GM18526 (cell line): ENCODE measurements around the gene CTSH.

Source experiments
- POLR2A ChIP-seq: IDR thresholded peaks from 3 replicates; pipeline ENCODE4 v1.6.1; 2011; ENCODE audit not compliant: insufficient read length; ENCODE audit errors: extremely low read depth

CTSH gene

GRCh38 chr15:78923015-78923414 is 21.8 kb downstream of the CTSH start:
- no peak for TF ChIP-seq POLR2A

GRCh38 chr15:78922527-78922926 is 22.3 kb downstream of the CTSH start:
- peak; percentile 25 for TF ChIP-seq POLR2A

- TF ChIP-seq POLR2A, result no peak
These were observed 22.9 kb downstream of the CTSH start for GRCh38 chr15:78921940-78922339.

GRCh38 chr15:78921517-78921916 is 23.3 kb downstream of the CTSH start:
- TF ChIP-seq POLR2A, result peak; percentile 27

GRCh38 chr15:78917888-78918287 is 27.0 kb downstream of the CTSH start:
- no peak for TF ChIP-seq POLR2A

- no peak for TF ChIP-seq POLR2A
These were observed 28.8 kb downstream of the CTSH start for GRCh38 chr15:78916088-78916487.

- TF ChIP-seq POLR2A, result no peak
These were observed 29.3 kb downstream of the CTSH start for GRCh38 chr15:78915341-78916087.

GRCh38 chr15:78914027-78914764 is 30.6 kb downstream of the CTSH start:
- no peak for TF ChIP-seq POLR2A

GRCh38 chr15:78913012-78913411 is 31.8 kb downstream of the CTSH start:
- TF ChIP-seq POLR2A, result no peak

GRCh38 chr15:78912316-78912715 is 32.5 kb downstream of the CTSH start:
- TF ChIP-seq POLR2A, result no peak

- TF ChIP-seq POLR2A, result no peak
These were observed 34.6 kb downstream of the CTSH start for GRCh38 chr15:78910271-78910670.

GRCh38 chr15:78909791-78910228 is 35.0 kb downstream of the CTSH start:
- no peak for TF ChIP-seq POLR2A

- TF ChIP-seq POLR2A, result no peak
These were observed 35.6 kb downstream of the CTSH start for GRCh38 chr15:78909160-78909695.

GRCh38 chr15:78907577-78907976 is 37.3 kb downstream of the CTSH start:
- no peak for TF ChIP-seq POLR2A

- TF ChIP-seq POLR2A, result no peak
These were observed 38.6 kb downstream of the CTSH start for GRCh38 chr15:78906316-78906620.

GRCh38 chr15:78904599-78905358 is 40.1 kb downstream of the CTSH start:
- no peak for TF ChIP-seq POLR2A
